Stimulated activated CD4-positive, alpha-beta T cell treated with anti-CD3 and anti-CD28 coated beads, TNF-alpha, amount 100 ng/mL, for 24 hours (primary cell): Measurements from ENCODE around the gene PDE6A.

Source experiments
- DNase-seq, 3 experiments: peaks; one replicate each; pipeline ENCODE4 v3.0.0-alpha.2; 2020; ENCODE audit warnings: low read depth in 3 of 3

PDE6A gene

DNA sequence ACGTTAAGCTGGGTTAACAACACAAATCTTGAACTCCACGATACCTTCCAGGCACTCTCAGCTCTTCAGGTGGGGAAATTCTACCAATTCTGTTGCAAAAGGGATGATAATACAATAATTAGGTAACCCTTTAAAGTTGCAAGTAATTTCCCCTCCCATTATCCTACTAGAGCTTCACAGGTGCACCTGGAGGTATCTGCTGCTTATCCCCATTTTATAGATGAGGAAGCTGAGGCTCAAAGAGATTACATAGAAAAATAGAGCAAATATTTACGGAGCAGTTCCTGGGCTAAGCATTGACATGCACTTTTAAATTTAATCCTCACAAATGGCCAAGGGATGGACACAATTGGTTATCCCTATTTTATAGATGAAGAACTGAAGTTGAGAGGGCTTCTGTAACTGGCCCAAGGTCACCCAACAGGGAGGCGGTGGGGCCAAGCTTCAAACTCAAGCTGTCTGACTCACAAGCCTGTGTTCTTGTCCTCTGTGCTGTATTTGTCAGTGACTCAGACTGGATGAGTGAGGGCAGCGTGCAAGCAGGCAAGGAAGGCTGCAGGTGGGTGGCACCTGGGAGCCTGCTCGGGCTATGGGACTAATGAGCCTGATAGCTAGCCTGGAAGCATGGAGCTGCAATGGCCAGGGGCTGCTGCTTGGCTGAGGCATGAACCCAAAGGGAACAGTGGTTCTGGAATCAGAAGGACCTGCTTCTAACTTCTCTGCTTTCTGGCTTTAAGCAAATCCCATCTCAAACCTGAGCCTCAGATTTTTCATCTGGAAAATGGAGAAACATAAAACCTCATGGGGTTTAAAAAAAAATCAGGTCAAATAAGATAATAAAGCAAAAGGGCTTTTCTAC, 105.5 kb downstream of the PDE6A start:
- DNase-seq: no peak

DNA sequence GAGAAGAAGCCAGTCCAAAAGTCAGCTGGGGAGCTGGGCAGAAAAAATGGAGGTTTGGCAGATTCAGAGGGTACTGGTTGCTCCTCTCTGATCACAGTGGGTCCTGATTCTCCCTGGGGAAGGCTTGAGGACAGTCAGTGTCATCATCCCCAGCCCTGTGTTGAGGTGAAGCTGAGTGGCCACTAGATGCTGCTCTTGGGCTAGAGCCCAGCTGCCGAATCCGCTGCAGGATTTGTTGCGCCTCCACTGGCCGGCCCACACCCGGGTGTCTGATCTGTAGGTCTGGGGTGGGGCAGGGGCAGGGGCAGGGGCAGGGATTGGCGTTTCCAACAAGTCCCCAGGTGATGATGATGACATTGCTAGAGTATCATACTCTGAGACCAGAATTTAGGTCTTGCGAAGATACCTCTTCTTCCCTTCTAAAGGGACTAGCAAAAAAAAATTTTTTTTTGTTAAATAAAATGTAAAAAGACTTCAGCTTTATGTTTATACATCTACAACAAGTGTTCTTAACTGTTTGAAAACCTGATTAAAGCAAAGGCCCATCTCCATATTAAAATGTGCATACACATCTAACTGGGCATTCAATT, 106.8 kb downstream of the PDE6A start:
- DNase-seq: no peak

DNA sequence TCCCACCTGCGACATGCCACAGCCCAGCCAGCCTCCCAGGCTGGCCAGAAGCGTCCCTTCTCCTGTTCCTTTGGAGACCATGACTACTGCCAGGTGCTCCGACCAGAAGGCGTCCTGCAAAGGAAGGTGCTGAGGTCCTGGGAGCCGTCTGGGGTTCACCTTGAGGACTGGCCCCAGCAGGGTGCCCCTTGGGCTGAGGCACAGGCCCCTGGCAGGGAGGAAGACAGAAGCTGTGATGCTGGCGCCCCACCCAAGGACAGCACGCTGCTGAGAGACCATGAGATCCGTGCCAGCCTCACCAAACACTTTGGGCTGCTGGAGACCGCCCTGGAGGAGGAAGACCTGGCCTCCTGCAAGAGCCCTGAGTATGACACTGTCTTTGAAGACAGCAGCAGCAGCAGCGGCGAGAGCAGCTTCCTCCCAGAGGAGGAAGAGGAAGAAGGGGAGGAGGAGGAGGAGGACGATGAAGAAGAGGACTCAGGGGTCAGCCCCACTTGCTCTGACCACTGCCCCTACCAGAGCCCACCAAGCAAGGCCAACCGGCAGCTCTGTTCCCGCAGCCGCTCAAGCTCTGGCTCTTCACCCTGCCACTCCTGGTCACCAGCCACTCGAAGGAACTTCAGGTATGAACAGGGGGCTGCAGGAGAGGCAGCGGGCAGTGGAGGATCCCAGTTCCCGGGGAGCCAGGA, 108.0 kb downstream of the PDE6A start:
- no peak for DNase-seq

DNA sequence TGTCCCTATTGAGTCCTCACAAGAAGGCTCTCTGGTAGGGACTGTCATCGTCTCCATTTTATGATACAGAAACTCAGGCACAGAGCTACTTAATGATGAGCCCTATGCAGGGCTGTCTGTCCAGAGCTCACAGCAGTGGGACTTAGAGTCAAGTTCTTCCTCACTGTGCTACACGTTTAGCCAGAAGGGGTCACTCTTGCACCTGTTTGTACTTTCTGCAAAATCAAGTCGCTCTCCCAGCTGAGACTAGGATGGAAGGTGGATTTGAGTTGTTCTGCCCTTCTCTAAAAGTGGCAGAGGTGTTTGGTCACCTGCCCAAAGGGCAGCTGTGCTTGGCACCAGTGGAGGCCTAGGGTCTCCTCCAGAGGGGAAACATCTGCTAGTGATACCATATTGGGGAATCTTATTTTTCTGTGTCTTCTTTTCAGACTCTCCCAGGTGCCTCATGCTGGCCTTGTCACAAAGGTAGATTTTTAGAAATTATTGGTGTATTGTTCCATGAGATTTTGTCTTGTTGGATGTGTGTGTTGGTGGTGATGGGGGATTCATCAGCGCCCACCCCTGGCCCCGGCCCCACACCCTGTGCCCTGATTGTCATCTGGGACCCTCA, 110.2 kb downstream of the PDE6A start:
- peak in 2 of 3 experiments; percentile 6 to 26 for DNase-seq

DNA sequence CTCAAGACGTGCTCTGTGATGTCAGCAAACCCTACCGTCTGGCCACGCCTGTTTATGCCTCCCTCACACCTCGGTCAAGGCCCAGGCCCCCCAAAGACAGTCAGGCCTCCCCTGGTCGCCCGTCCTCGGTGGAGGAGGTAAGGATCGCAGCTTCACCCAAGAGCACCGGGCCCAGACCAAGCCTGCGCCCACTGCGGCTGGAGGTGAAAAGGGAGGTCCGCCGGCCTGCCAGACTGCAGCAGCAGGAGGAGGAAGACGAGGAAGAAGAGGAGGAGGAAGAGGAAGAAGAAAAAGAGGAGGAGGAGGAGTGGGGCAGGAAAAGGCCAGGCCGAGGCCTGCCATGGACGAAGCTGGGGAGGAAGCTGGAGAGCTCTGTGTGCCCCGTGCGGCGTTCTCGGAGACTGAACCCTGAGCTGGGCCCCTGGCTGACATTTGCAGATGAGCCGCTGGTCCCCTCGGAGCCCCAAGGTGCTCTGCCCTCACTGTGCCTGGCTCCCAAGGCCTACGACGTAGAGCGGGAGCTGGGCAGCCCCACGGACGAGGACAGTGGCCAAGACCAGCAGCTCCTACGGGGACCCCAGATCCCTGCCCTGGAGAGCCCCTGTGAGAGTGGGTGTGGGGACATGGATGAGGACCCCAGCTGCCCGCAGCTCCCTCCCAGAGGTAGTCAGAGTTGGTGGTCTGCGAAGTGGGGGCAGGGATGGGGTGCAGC, 111.3 kb downstream of the PDE6A start:
- DNase-seq: no peak

DNA sequence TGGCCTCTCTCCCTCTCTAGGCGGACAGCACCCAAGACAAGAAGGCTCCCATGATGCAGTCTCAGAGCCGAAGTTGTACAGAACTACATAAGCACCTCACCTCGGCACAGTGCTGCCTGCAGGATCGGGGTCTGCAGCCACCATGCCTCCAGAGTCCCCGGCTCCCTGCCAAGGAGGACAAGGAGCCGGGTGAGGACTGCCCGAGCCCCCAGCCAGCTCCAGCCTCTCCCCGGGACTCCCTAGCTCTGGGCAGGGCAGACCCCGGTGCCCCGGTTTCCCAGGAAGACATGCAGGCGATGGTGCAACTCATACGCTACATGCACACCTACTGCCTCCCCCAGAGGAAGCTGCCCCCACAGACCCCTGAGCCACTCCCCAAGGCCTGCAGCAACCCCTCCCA, 112.0 kb downstream of the PDE6A start:
- DNase-seq: no peak

DNA sequence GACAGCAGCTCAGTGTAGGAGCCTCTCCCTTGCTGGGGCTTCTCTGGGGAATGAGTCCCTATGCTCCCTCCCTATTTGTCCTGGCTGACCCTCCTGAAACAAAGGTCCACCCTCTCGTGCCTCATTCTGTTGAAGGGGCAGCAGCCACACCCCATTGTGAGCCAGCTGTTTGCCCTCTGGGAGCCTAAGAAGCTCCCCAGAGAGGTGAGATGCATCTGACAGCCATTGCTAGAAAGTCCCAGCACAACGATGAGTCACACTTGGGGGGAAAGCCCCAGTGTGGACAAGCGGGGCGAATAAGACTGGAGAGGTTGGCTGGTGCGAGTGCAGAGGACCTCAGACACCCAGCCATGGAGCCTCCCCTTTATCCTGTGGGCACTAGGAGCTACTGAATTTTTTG, 113.1 kb downstream of the PDE6A start:
- peak; percentile 9 to 35 (median 21) for DNase-seq

DNA sequence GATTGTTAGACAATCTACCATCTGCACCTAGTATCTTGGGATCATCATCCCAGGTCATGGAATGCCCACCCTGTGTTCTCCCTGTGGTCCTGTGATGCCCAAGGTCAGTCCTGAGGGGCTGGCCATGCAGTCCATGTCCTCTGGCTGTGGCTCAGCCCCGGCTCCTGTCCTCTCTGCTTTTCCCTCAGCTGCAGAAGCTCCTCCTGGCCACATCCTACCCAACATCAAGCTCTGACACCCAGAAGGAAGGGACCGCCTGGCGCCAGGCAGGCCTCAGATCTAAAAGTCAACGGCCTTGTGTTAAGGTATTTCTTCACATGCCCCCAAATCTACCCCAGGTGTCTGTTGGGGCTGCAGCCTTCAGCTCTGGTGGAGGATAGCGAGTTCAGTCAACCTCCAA, 114.0 kb downstream of the PDE6A start:
- no peak for DNase-seq

DNA sequence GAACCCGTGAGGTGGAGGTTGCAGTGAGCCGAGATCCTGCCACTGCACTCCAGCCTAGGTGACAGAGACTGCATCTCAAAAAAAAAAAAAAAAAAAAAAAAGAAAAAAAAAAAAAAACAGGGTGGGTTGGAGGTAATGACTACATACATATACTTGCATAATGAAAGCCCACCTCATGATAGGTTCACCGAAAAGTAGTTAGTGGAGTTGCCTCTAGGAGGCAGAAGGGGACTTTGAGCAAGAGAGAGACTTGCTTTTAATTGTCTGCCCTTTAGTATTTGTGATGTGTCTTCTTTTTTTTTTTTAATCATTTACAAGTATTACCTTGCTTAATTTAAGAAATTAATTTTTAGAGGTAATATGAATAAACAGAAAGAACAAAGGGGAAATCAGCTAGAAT, 114.6 kb downstream of the PDE6A start:
- no peak for DNase-seq

DNA sequence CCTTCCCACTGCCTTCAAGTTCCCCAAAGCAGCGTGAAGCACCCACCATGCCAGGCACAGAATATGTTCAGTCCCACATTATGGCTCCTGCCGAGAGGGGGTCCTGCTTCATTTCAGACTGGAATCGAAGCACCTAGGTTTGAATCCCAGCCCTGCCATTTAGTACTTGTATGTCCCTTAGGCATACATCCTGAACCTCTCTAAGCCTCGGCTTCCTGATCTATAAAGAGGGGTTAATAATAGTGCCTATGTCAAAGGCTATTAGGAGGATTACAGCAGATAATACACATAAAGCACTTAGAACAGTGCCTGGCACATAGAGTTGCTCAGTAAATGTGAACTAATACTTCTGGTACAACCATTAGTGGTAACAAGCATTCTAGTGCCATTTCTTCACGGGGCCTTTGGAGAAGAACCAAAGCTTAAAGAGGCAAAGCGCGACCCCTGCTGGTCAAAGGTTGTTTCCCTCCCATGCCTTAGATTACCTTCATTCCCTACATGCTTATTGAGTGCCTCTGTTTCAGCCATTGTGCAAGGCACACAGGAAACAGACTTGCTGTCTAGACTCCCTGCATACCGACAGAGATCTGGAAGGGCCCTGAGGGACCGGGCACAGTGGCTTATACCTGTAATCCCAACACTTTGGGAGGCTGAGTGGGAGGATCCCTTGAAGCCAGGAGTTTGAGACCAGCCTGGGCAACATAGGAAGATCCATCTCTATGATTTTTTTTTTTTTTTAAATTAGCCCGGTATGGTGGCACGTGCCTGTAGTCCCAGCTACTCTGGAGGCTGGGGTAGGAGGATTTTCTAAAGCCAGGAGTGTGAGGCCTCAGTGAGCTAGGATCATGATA, 116.2 kb downstream of the PDE6A start:
- DNase-seq: peak; percentile 64 to 78 (median 69)

DNA sequence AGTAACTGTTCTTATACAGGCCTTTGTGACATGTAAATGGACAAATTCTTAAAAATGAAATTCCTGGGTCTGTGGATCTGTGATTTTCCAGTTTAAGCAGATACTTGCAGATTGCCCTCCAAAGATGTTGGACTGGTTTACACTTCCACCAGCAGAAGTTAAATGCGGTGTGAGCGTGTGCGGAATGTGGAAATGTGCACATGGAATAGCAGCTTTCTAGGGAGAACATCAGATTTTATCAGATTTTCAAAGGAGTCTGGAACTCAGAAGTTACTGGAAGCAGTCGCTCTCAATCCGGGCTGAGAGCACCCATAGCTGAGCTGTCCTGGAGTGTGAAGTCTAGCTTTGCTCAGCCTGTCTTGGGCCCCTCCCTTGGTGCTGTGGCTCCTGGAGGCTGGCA, 117.0 kb downstream of the PDE6A start:
- DNase-seq: no peak

DNA sequence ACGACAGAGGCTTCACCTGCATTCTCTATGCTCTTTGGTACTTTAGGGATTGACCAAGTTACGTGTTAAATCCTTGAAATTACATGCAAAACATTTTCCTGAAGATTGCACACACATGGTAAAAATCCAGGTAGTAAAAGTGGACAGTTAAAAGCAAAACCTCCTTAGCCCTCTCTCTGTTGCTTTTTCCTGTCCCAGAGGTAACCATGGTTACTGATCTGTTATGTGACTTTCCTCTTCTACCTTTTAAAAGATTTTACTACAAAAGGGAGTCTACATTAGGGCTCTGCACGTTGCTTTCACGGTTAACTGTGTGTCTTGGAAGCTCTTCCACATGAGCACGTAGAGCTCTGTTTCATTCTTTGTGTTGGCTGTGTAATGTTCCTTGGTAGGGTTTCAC, 117.5 kb downstream of the PDE6A start:
- DNase-seq: no peak

DNA sequence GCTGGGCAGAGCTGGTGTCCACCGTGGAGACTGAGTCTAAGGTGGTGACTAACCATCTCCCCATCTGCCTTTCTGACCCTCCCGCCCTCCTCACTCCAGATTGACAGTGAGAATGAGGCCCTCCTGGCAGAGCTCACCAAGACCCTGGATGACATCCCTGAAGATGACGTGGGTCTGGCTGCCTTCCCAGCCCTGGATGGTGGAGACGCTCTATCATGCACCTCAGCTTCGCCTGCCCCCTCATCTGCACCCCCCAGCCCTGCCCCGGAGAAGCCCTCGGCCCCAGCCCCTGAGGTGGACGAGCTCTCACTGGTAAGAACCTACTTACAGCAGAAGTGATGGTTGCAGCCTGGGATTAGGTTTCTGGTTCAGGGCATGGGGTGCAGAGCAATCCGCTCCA, 118.0 kb downstream of the PDE6A start:
- DNase-seq: no peak

DNA sequence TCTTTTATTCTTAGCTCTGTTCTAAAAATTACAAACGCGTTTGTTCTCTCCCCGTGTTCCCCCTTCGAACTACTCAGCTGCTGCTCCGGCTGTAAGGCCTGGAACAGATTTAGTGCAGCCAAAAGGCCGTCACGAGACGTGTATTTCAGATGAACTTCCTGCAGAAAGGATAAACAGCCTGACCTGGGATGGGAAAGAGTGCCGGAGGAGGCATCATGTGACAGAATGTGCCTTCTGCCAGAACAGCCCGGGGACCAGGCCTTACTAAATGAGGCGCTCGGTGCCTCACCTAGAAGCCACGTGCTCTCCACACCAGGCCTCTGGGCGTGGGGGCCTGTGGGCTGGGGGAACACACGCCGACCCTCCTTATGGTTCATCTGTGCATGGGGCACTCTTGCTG, 119.7 kb downstream of the PDE6A start:
- no peak for DNase-seq

DNA sequence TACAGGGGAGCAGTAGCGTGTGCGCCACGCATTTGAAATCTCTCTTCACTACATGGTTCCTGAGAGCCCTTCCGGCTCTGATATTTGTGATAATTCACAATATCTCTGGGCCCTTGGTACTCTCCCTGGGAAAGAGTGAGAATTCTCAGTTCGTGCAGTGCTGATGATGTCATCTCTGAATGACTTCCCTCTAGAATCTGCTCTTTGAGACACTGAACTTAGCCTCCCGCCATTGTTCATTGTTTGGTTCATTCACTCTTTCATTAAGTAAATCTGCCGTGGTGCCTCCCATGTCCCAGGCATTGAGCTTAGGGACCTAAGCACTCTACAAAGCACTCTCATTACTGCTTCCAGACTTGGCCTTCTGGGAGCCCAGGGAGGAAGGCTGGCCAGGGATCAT, 120.5 kb downstream of the PDE6A start:
- DNase-seq: no peak

DNA sequence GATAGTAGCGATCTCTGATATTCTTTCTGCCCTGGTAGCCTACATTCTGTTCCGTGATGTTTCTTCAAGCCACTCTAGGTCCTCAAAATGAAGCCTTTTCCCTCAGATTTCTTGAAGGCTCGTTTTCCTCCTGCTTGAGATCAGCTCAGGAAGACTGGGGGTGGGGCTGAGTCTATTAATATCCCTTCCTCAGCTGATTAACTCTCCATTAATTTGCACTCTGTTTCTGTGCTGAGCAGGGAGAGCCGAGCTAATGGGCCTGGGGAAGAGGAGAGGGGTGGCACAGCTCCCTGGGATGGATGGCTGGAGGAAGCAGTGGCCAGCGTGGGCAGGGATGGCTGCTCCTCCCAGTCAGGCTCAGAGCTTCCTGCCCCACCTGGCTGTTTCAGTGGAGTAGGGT, 121.2 kb downstream of the PDE6A start:
- no peak for DNase-seq

DNA sequence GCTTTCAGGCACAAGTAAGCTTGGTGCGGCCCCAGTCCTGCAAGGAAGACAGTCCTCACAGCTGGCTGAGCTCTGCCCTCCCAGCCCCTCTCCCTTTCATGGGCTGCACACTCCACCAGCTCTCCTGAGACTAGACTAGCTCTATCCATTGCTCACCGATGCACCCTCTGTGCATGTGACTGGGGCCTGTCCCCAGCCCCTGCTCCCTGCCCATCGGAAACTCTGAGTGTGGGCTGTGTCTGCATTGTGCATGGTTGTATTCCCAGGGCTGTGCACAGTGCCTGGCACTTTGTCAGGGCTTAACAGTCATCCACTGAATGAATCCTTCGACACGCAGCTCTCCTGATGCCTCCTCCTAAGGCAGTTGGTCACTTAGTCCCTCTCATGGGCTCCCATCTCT, 122.3 kb downstream of the PDE6A start:
- no peak for DNase-seq

DNA sequence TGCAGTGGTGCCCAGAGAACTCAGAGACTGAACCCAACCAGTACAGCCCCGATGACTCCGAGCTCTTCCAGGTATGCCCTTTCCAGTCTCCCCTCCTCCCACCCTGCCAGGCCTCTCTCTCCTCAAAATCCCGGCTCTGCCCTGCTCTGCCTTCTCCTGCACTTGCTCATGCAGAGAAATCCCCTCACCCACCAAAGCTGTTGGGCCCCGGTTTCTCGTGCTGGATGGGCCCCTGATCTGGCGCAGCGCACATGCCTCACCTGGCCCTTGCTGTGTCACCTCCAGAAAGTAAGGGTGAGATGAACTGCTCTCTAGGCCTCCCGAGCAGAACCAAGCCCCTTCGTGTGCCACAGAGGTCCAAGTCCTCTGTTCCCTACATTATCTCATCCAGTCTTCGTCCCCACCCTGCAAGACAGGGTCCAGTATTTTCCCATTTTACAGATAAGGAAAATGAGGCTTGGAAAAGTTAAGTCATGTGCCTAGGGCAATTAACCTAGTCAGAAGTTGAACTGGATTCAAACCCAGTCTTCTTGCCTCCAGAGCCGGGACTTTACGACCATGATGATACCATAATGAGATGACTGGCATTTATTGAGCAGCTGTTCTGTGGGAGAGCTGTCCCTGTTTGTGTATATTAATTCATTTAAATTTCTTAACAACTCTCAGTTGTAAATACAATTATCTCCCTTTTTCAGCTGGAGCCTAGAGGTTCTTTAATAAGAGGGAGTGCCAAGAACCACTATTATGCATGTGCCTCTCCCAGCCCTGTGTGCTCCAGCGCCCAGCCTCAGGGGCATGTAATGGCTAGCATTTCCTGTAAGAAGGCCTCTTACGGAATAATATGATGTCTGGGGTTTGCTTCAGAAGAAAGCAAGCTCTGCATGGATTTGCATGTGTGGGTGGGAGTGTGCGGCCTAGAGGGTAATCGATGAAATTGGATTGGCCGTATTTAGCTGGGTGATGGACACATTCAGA, 123.8 kb downstream of the PDE6A start:
- DNase-seq: no peak

DNA sequence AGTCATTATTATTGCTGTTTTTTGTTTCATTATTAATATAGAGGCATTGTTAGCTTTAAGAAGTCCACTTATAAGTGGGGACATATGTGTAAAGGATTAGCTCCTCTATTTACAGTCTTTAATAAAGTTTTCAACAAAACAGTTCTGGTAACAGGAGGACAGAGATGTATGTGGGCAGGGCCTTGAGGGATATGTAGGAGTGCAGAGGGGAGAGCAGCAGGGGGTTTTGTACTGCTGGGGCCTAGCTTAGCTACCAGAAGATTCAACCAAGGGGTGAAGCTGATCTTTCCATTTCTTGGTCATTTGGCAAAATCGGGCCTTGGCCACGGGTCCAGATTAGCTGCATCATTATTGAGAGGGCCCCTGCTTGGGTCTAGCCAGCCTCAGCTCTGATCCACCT, 124.6 kb downstream of the PDE6A start:
- DNase-seq: no peak

DNA sequence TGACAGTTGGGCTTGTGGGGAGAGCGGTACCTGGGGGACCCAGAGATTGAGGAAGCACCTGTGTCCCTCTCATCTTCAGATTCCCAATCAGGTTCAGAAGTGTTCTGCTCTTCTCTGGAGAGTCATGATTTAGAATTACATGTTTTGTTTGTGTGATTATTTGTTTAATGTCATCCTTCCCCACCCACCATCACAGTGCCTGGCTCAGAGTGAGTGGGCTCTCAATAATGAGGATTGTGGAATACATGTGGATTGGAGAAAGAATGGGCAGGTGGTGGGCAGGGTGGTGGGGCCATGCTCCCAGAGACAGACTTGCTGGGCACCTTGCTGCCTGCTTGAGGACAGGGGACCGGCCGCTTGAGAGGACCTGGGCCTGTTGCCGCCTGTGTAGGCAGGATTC, 126.5 kb downstream of the PDE6A start:
- no peak for DNase-seq
